ENCODE measurements around the gene USP36. TPM values are rescaled to one million over a fixed set of nuclear protein-coding genes. Genes with fewer than 3 reads are reported as not detected.
A peak's percentile ranks its signal among the peaks of the same experiment; 100 is the strongest.

The USP36 gene
- total RNA-seq, 1 donor from 2014 or later: 36.4 TPM

GRCh38 chr17:78884876-78885667 is 44.5 kb upstream of the USP36 start:
- no peak for TF ChIP-seq CTCF (conservative IDR thresholded peaks at IDR 0.05; ENCODE audit: low read depth, low read length)
- no peak for DNase-seq (ENCODE audit: low read depth)
- no peak overlapping the region for H3K4me3 ChIP-seq (ENCODE audit: low read depth, low read length)

- no peak for DNase-seq (ENCODE audit: low read depth)
- no peak for TF ChIP-seq CTCF (conservative IDR thresholded peaks at IDR 0.05; ENCODE audit: low read depth, low read length)
- H3K4me3 ChIP-seq (ENCODE audit: low read depth, low read length): peak overlapping the region; percentile 33
These were observed 43.7 kb upstream of the USP36 start for GRCh38 chr17:78884148-78884825.

GRCh38 chr17:78883533-78884131 is 43.0 kb upstream of the USP36 start:
- TF ChIP-seq CTCF (conservative IDR thresholded peaks at IDR 0.05; ENCODE audit: low read depth, low read length): no peak
- DNase-seq (ENCODE audit: low read depth): peak; percentile 45
- H3K4me3 ChIP-seq (ENCODE audit: low read depth, low read length): peak overlapping the region; percentile 33

- DNase-seq (ENCODE audit: low read depth): no peak
- no peak overlapping the region for H3K4me3 ChIP-seq (ENCODE audit: low read depth, low read length)
- TF ChIP-seq CTCF (conservative IDR thresholded peaks at IDR 0.05; ENCODE audit: low read depth, low read length): no peak
These were observed 42.5 kb upstream of the USP36 start for GRCh38 chr17:78883089-78883532.

- no peak for TF ChIP-seq CTCF (conservative IDR thresholded peaks at IDR 0.05; ENCODE audit: low read depth, low read length)
- H3K4me3 ChIP-seq (ENCODE audit: low read depth, low read length): no peak overlapping the region
- DNase-seq (ENCODE audit: low read depth): no peak
These were observed 42.0 kb upstream of the USP36 start for GRCh38 chr17:78882540-78883088.

- TF ChIP-seq CTCF (conservative IDR thresholded peaks at IDR 0.05; ENCODE audit: low read depth, low read length): no peak
- no peak for DNase-seq (ENCODE audit: low read depth)
- H3K4me3 ChIP-seq (ENCODE audit: low read depth, low read length): no peak overlapping the region
These were observed 39.1 kb upstream of the USP36 start for GRCh38 chr17:78879635-78880186.

Measured in epithelial cell of proximal tubule (primary cell).